GM18870 (cell line): ENCODE data around the gene SYNE1.
A peak's percentile ranks its signal among the peaks of the same experiment; 100 is the strongest.

Experiments
- ATAC-seq: cut with Tn5 transposase; IDR thresholded peaks from one replicate; pipeline ENCODE4 v1.9.1; 2021; ENCODE audit warnings: moderate library complexity; ENCODE audit not compliant: unreplicated experiment

Gene SYNE1

GRCh38 chr6:152206072-152206818 lies 430.9 kb downstream of the SYNE1 start:
- no peak for ATAC-seq

GRCh38 chr6:152204591-152204990 lies 432.6 kb downstream of the SYNE1 start:
- no peak for ATAC-seq

GRCh38 chr6:152201120-152201519 lies 436.0 kb downstream of the SYNE1 start:
- no peak for ATAC-seq

GRCh38 chr6:152195896-152196295 lies 441.3 kb downstream of the SYNE1 start:
- no peak for ATAC-seq

GRCh38 chr6:152189736-152190135 lies 447.4 kb downstream of the SYNE1 start:
- ATAC-seq: no peak

- no peak for ATAC-seq
These were observed 449.2 kb downstream of the SYNE1 start for GRCh38 chr6:152188011-152188410.

- ATAC-seq: no peak
These were observed 450.3 kb downstream of the SYNE1 start for GRCh38 chr6:152186840-152187239.

- peak; percentile 82 for ATAC-seq
These were observed 452.1 kb downstream of the SYNE1 start for GRCh38 chr6:152184917-152185574.

- peak; percentile 36 for ATAC-seq
These were observed 452.6 kb downstream of the SYNE1 start for GRCh38 chr6:152184573-152184916.

GRCh38 chr6:152180601-152181000 lies 456.6 kb downstream of the SYNE1 start:
- no peak for ATAC-seq

- ATAC-seq: no peak
These were observed 460.9 kb downstream of the SYNE1 start for GRCh38 chr6:152176268-152176667.

GRCh38 chr6:152173957-152174356 lies 463.2 kb downstream of the SYNE1 start:
- ATAC-seq: no peak

GRCh38 chr6:152173321-152173720 lies 463.8 kb downstream of the SYNE1 start:
- ATAC-seq: no peak

GRCh38 chr6:152170702-152171667 lies 466.2 kb downstream of the SYNE1 start:
- ATAC-seq: peak; percentile 98

GRCh38 chr6:152170313-152170701 lies 466.9 kb downstream of the SYNE1 start:
- ATAC-seq: no peak

- ATAC-seq: no peak
These were observed 469.2 kb downstream of the SYNE1 start for GRCh38 chr6:152167641-152168603.

- no peak for ATAC-seq
These were observed 470.3 kb downstream of the SYNE1 start for GRCh38 chr6:152166897-152167296.

- ATAC-seq: no peak
These were observed 470.7 kb downstream of the SYNE1 start for GRCh38 chr6:152166497-152166896.

GRCh38 chr6:152164957-152165356 lies 472.2 kb downstream of the SYNE1 start:
- ATAC-seq: no peak

- no peak for ATAC-seq
These were observed 475.7 kb downstream of the SYNE1 start for GRCh38 chr6:152161501-152161900.
